Fibroblast of mammary gland (primary cell): ENCODE data around the gene RDM1.

ENCODE experiments used
- DNase-seq: peaks from one replicate; pipeline ENCODE4 v3.0.0-alpha.2; 2010; ENCODE audit warnings: low read depth
- H3K4me3 ChIP-seq: 2 replicates; pipeline ENCODE4 v1.5.1; 2011; ENCODE audit warnings: low read depth, mild to moderate bottlenecking, low read length, moderate library complexity; ENCODE audit not compliant: control insufficient read depth
- TF ChIP-seq, protein P1 (sequence below): conservative IDR thresholded peaks from 2 replicates; pipeline ENCODE4 v1.5.1; 2011; ENCODE audit warnings: low read depth, low read length, inconsistent platforms; ENCODE audit not compliant: control insufficient read depth, insufficient read depth

The RDM1 gene

GRCh38 chr17:35889818-35890773 is 40.5 kb downstream of the RDM1 start:
- peak; percentile 34 for DNase-seq
- no peak overlapping the region for H3K4me3 ChIP-seq
- TF ChIP-seq, protein P1, sequence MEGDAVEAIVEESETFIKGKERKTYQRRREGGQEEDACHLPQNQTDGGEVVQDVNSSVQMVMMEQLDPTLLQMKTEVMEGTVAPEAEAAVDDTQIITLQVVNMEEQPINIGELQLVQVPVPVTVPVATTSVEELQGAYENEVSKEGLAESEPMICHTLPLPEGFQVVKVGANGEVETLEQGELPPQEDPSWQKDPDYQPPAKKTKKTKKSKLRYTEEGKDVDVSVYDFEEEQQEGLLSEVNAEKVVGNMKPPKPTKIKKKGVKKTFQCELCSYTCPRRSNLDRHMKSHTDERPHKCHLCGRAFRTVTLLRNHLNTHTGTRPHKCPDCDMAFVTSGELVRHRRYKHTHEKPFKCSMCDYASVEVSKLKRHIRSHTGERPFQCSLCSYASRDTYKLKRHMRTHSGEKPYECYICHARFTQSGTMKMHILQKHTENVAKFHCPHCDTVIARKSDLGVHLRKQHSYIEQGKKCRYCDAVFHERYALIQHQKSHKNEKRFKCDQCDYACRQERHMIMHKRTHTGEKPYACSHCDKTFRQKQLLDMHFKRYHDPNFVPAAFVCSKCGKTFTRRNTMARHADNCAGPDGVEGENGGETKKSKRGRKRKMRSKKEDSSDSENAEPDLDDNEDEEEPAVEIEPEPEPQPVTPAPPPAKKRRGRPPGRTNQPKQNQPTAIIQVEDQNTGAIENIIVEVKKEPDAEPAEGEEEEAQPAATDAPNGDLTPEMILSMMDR = no peak

GRCh38 chr17:35889241-35889640 is 41.3 kb downstream of the RDM1 start:
- no peak for DNase-seq
- no peak overlapping the region for H3K4me3 ChIP-seq
- TF ChIP-seq, protein P1 = no peak

GRCh38 chr17:35879773-35880654 is 50.6 kb downstream of the RDM1 start, which contains the start of gene CCL5:
CCL5 (minus strand) TSS chr17:35880360.
- H3K4me3 ChIP-seq = no peak within 1 kb of the TSS
- TF ChIP-seq, protein P1 = no peak
- DNase-seq = peak; percentile 10

DNA sequence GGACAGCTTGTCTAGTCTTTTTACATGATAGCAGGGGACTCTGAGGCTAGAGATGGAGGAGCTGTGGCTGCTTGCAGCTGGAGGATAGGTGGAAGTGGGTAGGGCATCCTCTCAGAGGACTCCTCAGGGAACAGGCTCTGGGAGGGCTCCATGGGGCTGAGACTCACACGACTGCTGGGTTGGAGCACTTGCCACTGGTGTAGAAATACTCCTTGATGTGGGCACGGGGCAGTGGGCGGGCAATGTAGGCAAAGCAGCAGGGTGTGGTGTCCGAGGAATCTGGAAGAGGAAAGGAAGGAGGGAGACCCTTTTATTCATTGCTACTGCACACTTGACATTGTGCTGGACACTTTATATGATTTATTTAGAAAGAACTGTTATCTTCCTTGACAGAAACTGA is 52.2 kb downstream of the RDM1 start:
- H3K4me3 ChIP-seq = no peak overlapping the region
- TF ChIP-seq, protein P1 = no peak
- no peak for DNase-seq

- no peak for DNase-seq
- TF ChIP-seq, protein P1 = no peak
- H3K4me3 ChIP-seq = no peak overlapping the region
Observed at GRCh38 chr17:35877345-35878029, 53.1 kb downstream of the RDM1 start.

GRCh38 chr17:35876534-35876933 is 54.0 kb downstream of the RDM1 start:
- no peak overlapping the region for H3K4me3 ChIP-seq
- DNase-seq = no peak
- TF ChIP-seq, protein P1 = no peak
